GM20431 (cell line): ENCODE data around the gene TM6SF1.
"Not testable (repeated sequence)": the region's sequence is repeated elsewhere in the genome, so short reads cannot be mapped to it uniquely, and the experiment has no call there.

ENCODE experiments used
- in situ Hi-C: fragments of 300-500 bp; cut with MseI, MboI; formaldehyde crosslinking; loops from one replicate; pipeline ENCODE4 v1.15.0; 2020; ENCODE audit warnings: low sequenced_read_pairs; ENCODE audit not compliant: unreplicated experiment

TM6SF1 gene

DNA sequence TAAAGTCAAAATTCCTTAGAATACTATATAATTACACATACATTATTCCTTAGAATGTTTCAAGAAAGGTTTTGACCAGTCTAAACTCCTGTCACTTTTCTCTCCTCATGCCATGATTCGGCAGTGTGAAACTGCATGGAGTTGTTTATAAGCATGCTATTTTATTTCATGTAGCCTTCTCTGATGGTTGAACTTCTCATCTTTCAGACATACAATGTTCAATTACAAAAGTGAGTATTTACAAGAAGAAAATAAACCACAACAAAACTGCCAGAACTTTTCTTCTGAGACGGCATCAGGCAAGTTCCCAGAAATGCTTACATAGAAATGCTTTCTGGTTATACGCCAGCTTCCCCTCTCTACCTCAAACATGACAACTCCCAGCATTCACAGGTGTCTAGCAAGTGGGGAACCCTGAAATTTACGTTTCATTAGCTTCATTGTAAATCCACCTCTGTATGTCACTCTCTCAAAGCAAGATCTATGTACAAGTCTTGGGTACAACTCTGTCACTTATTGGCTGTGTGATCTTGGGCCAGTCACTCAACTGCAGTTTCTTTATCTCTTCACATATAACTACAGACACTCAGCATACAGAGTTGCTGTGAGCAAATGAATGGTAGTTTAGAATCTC, 57.4 kb downstream of the TM6SF1 start:
- in situ Hi-C loops = no loop called here

DNA sequence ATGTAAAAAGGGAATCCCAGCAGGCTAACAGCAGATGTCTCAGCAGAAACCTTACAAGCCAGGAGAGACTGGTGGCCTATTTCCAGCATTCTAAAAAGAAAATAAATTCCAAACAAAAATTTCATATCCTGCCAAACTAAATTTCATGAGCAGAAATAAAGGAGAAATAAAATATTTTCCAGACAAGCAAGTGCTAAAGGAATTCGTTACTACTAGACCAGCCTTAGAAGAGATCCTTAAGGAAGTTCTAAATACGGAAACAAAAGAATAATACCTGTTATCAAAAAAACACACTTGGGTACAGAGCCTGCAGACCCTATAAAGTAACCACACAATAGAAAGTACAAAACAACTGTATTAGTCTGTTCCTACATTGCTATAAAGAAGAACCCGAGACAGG, 58.8 kb downstream of the TM6SF1 start:
- in situ Hi-C loops = no loop called here

DNA sequence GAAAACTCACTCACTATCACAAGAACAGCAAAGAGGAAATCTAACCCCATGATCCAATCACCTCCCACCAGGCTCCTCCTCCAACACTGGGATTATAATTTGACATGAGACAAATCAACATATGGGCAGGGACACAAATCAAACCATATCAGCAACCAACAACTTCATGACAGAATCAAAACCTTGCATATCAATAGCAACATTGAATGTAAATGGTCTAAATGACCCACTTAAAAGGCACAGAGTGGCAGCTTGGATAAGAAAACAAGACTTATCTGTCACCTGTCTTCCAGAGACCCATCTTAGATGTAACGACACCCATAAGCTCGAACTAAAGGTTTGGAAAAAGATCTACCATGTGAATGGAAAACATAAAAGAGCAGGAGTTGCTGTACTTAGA, 59.4 kb downstream of the TM6SF1 start:
- in situ Hi-C loops = no loop called here

DNA sequence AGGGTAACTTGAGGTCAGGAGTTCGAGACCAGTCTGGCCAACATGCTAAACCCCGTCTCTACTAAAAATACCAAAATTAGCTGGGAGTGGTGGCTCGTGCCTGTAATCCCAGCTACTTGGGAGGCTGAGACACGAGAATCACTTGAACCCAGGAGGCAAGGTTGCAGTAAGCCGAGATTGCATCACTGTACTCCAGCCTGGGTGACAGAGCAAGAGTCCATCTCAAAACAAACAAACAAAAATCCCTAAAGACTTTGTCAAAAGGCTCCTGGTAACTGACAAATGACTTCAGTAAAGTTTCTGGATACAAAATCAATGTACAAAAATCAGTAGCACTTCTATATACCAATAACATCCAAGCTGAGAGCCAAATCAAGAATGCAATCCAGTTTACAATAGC, 62.1 kb downstream of the TM6SF1 start:
- in situ Hi-C loops = not testable (repeated sequence)

DNA sequence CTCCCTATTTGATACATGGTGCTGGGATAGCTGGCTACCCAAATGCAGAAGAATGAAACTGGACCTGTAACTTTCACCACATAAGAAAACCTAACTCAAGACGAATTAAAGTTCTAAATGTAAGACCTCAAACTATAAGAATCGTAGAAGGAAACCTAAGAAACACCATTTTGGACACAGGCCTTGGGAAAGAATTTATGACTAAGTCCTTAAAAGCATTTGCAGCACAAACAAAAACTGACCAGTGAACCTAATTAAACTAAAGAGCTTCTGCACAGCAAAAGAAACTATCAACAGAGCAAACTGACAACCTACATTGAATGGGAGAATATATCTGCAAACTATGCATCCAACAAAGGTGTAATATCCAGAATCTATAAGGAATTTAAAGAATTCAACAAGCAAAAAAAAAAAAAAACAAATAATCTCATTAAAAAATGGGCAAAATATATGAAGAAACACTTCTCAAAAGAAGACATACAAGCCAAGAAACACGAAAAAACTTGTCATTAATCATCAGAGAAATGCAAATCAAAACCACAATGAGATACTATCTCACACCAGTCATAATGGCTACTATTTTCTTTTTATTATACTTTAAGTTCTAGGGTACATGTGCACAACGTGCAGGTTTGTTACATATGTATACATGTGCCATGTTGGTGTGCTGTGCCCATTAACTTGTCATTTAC, 63.2 kb downstream of the TM6SF1 start:
- in situ Hi-C loops = no loop called here

DNA sequence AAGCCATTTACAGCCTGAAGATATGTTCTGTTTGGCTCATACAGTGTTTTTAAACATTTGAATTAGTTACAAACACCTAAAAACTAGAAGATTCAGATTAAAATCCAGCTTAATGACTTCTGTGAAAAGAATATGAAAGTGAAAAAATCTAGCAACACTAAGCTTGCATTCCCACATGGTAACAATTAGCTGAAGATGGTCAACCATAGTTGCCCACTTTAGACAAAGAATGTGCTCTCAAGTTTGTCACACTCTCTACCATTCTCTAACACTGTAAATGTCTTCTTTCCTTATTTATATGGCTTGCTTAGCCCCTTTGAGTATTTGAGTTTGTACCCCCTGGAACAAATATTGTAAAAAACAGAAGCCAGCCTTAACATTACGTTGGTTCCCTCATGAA, 67.4 kb downstream of the TM6SF1 start:
- in situ Hi-C loops = no loop called here

DNA sequence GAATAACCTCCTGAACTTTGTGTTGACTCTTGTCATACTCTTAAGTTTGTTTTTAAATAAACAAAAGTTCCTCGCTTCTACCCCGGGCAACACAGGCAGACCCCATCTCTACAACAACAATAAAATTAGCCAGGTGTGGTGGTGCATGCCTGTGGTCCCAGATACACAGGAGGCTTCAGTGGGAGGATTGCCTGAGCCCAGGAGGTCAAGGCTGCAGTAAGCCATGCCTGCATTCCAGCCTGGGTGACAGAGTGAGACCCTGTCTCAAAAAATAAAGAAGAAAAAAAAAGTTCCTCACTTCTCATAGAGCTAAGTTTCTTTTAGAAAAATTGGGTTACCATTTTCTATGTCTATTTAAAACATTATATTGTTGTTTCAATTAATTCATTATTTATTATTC, 70.9 kb downstream of the TM6SF1 start:
- in situ Hi-C loops = no loop called here

DNA sequence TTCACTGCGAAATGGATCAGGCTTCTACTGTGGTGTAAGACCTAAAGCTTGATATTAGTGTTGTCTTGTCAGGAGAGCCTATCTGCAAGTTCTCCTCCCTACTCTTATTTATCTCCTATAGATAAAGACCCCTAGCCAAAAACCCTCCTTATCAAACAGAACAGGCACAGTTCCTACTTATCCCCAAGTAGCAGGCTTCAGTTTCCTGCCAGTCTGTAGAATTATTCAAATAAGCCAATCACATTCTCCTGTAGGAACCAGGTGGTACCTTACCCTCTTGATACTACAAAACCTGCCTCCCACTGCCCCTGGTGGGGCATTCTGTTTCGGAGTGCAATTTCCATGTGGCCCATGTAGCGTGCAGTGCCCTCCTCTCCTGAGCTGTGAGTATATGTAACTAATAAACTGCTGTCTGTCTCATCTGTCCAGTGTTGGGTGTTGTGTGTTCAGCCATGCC, 71.5 kb downstream of the TM6SF1 start:
- in situ Hi-C loops = no loop called here

DNA sequence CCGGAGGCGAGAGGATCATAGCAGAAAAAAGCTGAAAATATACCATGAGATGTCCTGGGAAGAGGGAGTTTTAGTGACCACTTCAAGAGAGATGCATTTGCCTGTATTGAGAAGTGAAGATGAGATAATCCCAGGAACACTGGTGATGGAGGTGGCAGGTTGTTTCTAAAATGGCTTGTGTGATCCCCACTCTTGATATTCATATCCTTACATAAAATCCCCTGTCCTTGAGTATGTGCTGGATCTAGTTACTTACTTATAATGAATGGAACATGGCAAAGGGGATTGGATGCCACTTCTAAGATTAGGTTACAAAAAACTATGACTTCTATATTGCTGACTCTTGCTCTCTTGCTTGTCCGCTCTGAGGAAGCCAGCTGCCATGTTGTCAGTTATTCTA, 78.1 kb downstream of the TM6SF1 start:
- in situ Hi-C loops = no loop called here
